Measurements from ENCODE around the gene UNC79. TPM values are rescaled to one million over a fixed set of nuclear protein-coding genes. Genes with fewer than 3 reads are reported as not detected.

UNC79 gene
- total and polyA plus RNA-seq, 2 experiments from 2014 or later, result 0.04 TPM; not detected in 1

- no peak overlapping the region for H3K27ac ChIP-seq
- H3K4me2 ChIP-seq (ENCODE audit: unreplicated experiment), result no peak overlapping the region
- no peak overlapping the region for H3K4me3 ChIP-seq
- H3F3A ChIP-seq (ENCODE audit: insufficient read depth), result no peaks in the 10 kb centered on the region
- in situ Hi-C loops (cut with MboI), result no loop called here
- H3K9ac ChIP-seq, result no peak overlapping the region
- H4K20me1 ChIP-seq (ENCODE audit: insufficient read depth), result no peaks in the 10 kb centered on the region
- no peaks in the 10 kb centered on the region for H3K4me1 ChIP-seq (ENCODE audit: insufficient read depth)
- no peaks in the 10 kb centered on the region for H3K79me2 ChIP-seq (ENCODE audit: insufficient read depth)
- H3K27me3 ChIP-seq (replicated peaks; ENCODE audit: insufficient read depth), result no peaks in the 10 kb centered on the region; the same call in 1 of the 2 replicates
- peak; percentile 10 for DNase-seq
- 49 to 54% methylated on average over 5 of the region's 5 CpGs for WGBS, 2 experiments (ENCODE audit: low coverage in 1 of 2, low lambda C conversion rate in 2 of 2, missing lambda C conversion rate in 2 of 2)
- H3K9me2 ChIP-seq (ENCODE audit: insufficient read depth), result no peaks in the 10 kb centered on the region
- H2AFZ ChIP-seq, result no peak overlapping the region
- no peaks in the 10 kb centered on the region for H3K36me3 ChIP-seq (ENCODE audit: low read depth)
- no peak for TF ChIP-seq EZH2phosphoT487 (IDR thresholded peaks at IDR 0.05; ENCODE audit: insufficient read depth, low read depth)
- no peak for TF ChIP-seq EZH2 (IDR thresholded peaks at IDR 0.05; ENCODE audit: insufficient read depth, poor library complexity, severe bottlenecking)
- H3K9me3 ChIP-seq (ENCODE audit: low read depth), result no peaks in the 10 kb centered on the region
These were observed 217.9 kb downstream of the UNC79 start for GRCh38 chr14:93648440-93649168.

- Histone ChIP-seq H3K4me3 (no peak overlapping the region), H3K9me2 (ENCODE audit: insufficient read depth) (no peaks in the 10 kb centered on the region), H3K9ac (no peak overlapping the region), H4K20me1 (ENCODE audit: insufficient read depth) (no peaks in the 10 kb centered on the region), H3K36me3 (ENCODE audit: low read depth) (no peaks in the 10 kb centered on the region), H3K4me2 (ENCODE audit: unreplicated experiment) (no peak overlapping the region), H3K9me3 (ENCODE audit: low read depth) (no peaks in the 10 kb centered on the region), H3K27ac (no peak overlapping the region), H3K4me1 (ENCODE audit: insufficient read depth) (no peaks in the 10 kb centered on the region), H2AFZ (no peak overlapping the region), H3F3A (ENCODE audit: insufficient read depth) (no peaks in the 10 kb centered on the region), H3K27me3 (replicated peaks; ENCODE audit: insufficient read depth) (no peaks in the 10 kb centered on the region; the same call in 1 of the 2 replicates), H3K79me2 (ENCODE audit: insufficient read depth) (no peaks in the 10 kb centered on the region)
- TF ChIP-seq EZH2phosphoT487 (IDR thresholded peaks at IDR 0.05; ENCODE audit: insufficient read depth, low read depth), result no peak
- TF ChIP-seq EZH2 (IDR thresholded peaks at IDR 0.05; ENCODE audit: insufficient read depth, poor library complexity, severe bottlenecking), result no peak
- 63 to 70% methylated on average over 5 of the region's 5 CpGs for whole genome bisulfite sequencing, 2 experiments (ENCODE audit: low coverage in 1 of 2, low lambda C conversion rate in 2 of 2, missing lambda C conversion rate in 2 of 2)
- DNase-seq, result no peak
- in situ Hi-C loops (cut with MboI), result loop anchor here (10.0 to 25.0 kb wide), 2 partner anchors 230 to 483 kb away; partner anchors contain the start of gene IFI27L2
These were observed 223.9 kb downstream of the UNC79 start for GRCh38 chr14:93654599-93654998.

- WGBS, 2 experiments (ENCODE audit: low coverage in 1 of 2, low lambda C conversion rate in 2 of 2, missing lambda C conversion rate in 2 of 2), result 14 to 17% methylated on average over 10 of the region's 10 CpGs
- Histone ChIP-seq H3K9me3 (ENCODE audit: low read depth) (no peaks in the 10 kb centered on the region), H2AFZ (no peak overlapping the region), H3K9ac (no peak overlapping the region), H3K4me2 (ENCODE audit: unreplicated experiment) (no peak overlapping the region), H3K79me2 (ENCODE audit: insufficient read depth) (no peaks in the 10 kb centered on the region), H3K4me3 (no peak overlapping the region), H3K27ac (no peak overlapping the region), H3K9me2 (ENCODE audit: insufficient read depth) (no peaks in the 10 kb centered on the region), H4K20me1 (ENCODE audit: insufficient read depth) (no peaks in the 10 kb centered on the region), H3K27me3 (replicated peaks; ENCODE audit: insufficient read depth) (no peaks in the 10 kb centered on the region; the same call in 1 of the 2 replicates), H3K36me3 (ENCODE audit: low read depth) (no peaks in the 10 kb centered on the region), H3K4me1 (ENCODE audit: insufficient read depth) (no peaks in the 10 kb centered on the region), H3F3A (ENCODE audit: insufficient read depth) (no peaks in the 10 kb centered on the region)
- peak; percentile 75 for DNase-seq
- in situ Hi-C loops (cut with MboI), result loop anchor here (10.0 to 25.0 kb wide), 2 partner anchors 230 to 482 kb away; partner anchors contain the start of gene IFI27L2
- TF ChIP-seq EZH2phosphoT487 (IDR thresholded peaks at IDR 0.05; ENCODE audit: insufficient read depth, low read depth), result no peak
These were observed 224.5 kb downstream of the UNC79 start for GRCh38 chr14:93655078-93655750.

GRCh38 chr14:93657875-93658274, 227.1 kb downstream of the UNC79 start:
- Histone ChIP-seq H3K9me2 (ENCODE audit: insufficient read depth) (no peaks in the 10 kb centered on the region), H3K4me2 (ENCODE audit: unreplicated experiment) (no peak overlapping the region), H3K36me3 (ENCODE audit: low read depth) (no peaks in the 10 kb centered on the region), H3K79me2 (ENCODE audit: insufficient read depth) (no peaks in the 10 kb centered on the region), H3F3A (ENCODE audit: insufficient read depth) (no peaks in the 10 kb centered on the region), H3K9ac (no peak overlapping the region), H2AFZ (no peak overlapping the region), H3K4me1 (ENCODE audit: insufficient read depth) (no peaks in the 10 kb centered on the region), H3K27me3 (replicated peaks; ENCODE audit: insufficient read depth) (no peaks in the 10 kb centered on the region; the same call in 1 of the 2 replicates), H3K9me3 (ENCODE audit: low read depth) (no peaks in the 10 kb centered on the region), H3K4me3 (no peak overlapping the region), H4K20me1 (ENCODE audit: insufficient read depth) (no peaks in the 10 kb centered on the region), H3K27ac (no peak overlapping the region)
- WGBS, 2 experiments (ENCODE audit: low coverage in 1 of 2, low lambda C conversion rate in 2 of 2, missing lambda C conversion rate in 2 of 2), result 23 to 24% methylated on average over 6 of the region's 6 CpGs
- no peak for TF ChIP-seq EZH2 (IDR thresholded peaks at IDR 0.05; ENCODE audit: insufficient read depth, poor library complexity, severe bottlenecking)
- TF ChIP-seq EZH2phosphoT487 (IDR thresholded peaks at IDR 0.05; ENCODE audit: insufficient read depth, low read depth), result no peak
- no peak for DNase-seq
- in situ Hi-C loops (cut with MboI), result loop anchor here (10.0 to 25.0 kb wide), 2 partner anchors 227 to 479 kb away; partner anchors contain the start of gene IFI27L2
